Activated T-helper 2 cell treated with anti-CD3 and anti-CD28 coated beads, Interferon-gamma antibody, Interleukin-2, Interleukin-4, amounts not matched to agents 10 μg/mL and 5 μg/mL and 100 μg/mL, durations not matched to agents 14 hours and 24 hours and 36 hours (primary cell): ENCODE measurements around the gene HS3ST3B1. TPM values are rescaled to one million over a fixed set of nuclear protein-coding genes. Genes with fewer than 3 reads are reported as not detected.

Source experiments
- DNase-seq: peaks from one replicate; pipeline ENCODE4 v3.0.0; 2021; ENCODE audit warnings: low spot score
- H3K27ac Mint-ChIP-seq: one replicate; pipeline ENCODE4 v1.8.0; 2021; ENCODE audit warnings: mixed read lengths
- H3K27me3 Mint-ChIP-seq: one replicate; pipeline ENCODE4 v1.8.0; 2021; ENCODE audit warnings: low read depth, mixed read lengths
- H3K36me3 Mint-ChIP-seq: one replicate; pipeline ENCODE4 v1.8.0; 2021; ENCODE audit warnings: low read depth, mixed read lengths
- H3K4me1 Mint-ChIP-seq: one replicate; pipeline ENCODE4 v1.8.0; 2021; ENCODE audit warnings: low read depth, mixed read lengths
- H3K4me3 Mint-ChIP-seq: one replicate; pipeline ENCODE4 v1.8.0; 2021; ENCODE audit warnings: low read depth, mild to moderate bottlenecking, moderate library complexity, mixed read lengths
- H3K9me3 Mint-ChIP-seq: one replicate; pipeline ENCODE4 v1.8.0; 2021; ENCODE audit warnings: mixed read lengths
- intact Hi-C: fragments of 100-400 bp; cut with micrococcal nuclease; formaldehyde crosslinking; loops from one replicate; pipeline ENCODE4 v1.15.1; 2023
- total RNA-seq: library from RNA; stranded (reverse); gene quantifications from 2 replicates; pipeline ENCODE4 v1.2.3, GENCODE V29; 2022

HS3ST3B1 gene
- total RNA-seq, 1 donor from 2014 or later: 8.6 TPM

DNA sequence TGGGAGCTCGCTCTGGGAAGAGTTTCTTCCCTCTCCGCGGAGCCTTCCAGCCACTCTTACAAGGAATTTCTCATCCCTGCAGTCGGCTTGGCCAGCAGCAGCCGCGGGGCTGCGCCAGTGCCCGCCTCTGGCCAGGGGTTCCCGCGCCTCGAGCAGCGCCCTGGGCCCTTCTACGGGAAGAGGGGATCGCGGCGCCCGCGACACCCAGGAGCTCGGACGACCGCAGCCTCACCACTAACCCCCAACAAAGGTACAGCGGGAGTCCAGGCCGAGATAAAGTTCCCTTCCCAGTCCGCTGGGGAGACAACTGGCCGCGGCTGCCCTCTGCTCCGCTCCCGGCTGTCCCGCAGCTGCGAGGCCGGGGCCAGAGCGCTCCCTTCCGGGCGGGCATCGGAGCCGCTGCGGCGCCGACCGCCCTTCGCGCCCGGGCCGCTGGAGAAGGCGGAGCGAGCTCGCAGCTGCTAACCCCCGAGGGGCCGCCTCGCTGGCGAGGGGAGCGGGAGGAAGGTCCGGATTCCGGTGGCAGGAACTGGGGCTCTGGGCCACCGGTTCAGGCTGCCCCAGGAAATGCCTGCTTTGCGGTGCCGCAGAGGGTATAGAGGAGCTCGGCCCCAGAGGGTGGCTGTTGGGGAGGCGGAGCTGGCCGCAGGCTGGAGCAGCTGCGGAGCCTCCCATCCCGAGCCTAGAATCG, 3.6 kb upstream of the HS3ST3B1 start:
- peak; percentile 29 for DNase-seq
- no peaks in the 10 kb centered on the region for H3K36me3 Mint-ChIP-seq
- no peaks in the 10 kb centered on the region for H3K9me3 Mint-ChIP-seq
- no peak overlapping the region for H3K27ac Mint-ChIP-seq
- H3K27me3 Mint-ChIP-seq: peaks cover 61% of the 10 kb centered on the region
- H3K4me3 Mint-ChIP-seq: peak overlapping the region; percentile 67
- H3K4me1 Mint-ChIP-seq: peaks cover 39% of the 10 kb centered on the region
- intact Hi-C loops: no loop called here

GRCh38 chr17:14298221-14298946, 2.5 kb upstream of the HS3ST3B1 start:
- H3K27me3 Mint-ChIP-seq: peaks cover 53% of the 10 kb centered on the region
- peak overlapping the region; percentile 87 for H3K4me3 Mint-ChIP-seq
- peaks cover 2% of the 10 kb centered on the region for H3K36me3 Mint-ChIP-seq
- peaks cover 41% of the 10 kb centered on the region for H3K4me1 Mint-ChIP-seq
- no peak for DNase-seq
- no peaks in the 10 kb centered on the region for H3K9me3 Mint-ChIP-seq
- H3K27ac Mint-ChIP-seq: no peak overlapping the region
- intact Hi-C loops: no loop called here

DNA sequence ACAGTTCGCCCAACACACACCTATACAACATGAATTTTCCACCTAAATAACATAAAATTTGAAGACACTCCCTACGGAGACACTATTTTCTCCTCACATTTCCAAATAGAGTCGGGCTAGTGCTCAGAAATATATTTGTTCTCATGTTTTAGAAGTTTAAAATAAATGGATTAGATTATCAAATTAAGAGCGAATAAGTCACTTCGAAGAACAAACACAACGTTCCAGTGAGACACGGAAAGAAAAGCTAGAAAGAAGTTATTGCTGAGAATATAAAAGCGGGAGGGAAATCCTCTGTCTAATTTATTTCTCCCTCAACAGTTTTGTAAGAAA, 2.0 kb upstream of the HS3ST3B1 start:
- Mint-ChIP-seq H3K27me3 (peaks cover 48% of the 10 kb centered on the region), H3K36me3 (peaks cover 7% of the 10 kb centered on the region), H3K4me3 (peak overlapping the region; percentile 87), H3K4me1 (peaks cover 46% of the 10 kb centered on the region), H3K9me3 (no peaks in the 10 kb centered on the region), H3K27ac (no peak overlapping the region)
- DNase-seq: no peak
- intact Hi-C loops: no loop called here

DNA sequence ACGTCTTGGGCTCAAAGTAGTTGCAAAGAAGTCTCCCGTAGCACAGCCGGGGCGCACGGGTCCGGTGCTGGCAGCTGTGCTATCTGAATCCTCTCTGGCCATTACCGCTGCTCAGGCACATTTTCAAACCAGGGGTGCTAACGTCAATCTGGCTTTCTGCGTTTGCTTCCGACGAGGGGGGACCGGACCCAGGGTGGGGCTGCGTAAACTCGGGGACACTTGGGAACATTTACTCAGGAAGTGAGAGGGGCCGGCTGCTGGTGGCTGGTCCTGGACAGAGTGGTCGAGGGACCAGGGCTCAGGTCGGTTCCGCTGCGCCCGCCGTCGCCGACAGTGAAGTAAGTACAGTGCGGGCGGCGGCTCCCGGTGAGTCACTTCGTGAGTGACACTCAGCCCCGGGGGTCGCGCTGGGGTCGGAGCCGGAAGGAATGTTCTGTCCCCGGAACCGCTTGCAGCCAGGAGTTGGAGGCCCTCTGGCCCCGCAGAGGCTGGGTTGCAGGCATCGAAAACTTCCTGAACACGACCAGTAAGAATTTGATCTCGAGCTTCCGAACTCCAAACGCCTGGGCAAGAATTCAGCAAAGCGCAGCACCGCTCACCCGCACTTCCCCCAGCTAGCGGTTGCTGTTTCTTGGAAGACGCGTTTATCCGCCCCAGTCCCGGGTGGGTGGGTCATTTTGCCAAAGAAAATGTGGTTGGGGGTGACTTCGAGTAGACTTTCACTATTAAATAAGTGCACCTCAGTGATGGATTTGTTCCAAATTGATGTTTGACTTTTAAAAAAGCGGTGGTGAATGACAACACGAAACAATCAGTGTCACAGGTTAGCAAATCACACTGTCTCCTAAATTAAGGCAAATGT, 1.4 kb upstream of the HS3ST3B1 start:
- Mint-ChIP-seq H3K27me3 (peaks cover 43% of the 10 kb centered on the region), H3K9me3 (no peaks in the 10 kb centered on the region), H3K27ac (peak overlapping the region; percentile 86), H3K4me3 (peak overlapping the region; percentile 87), H3K4me1 (peaks cover 47% of the 10 kb centered on the region), H3K36me3 (peaks cover 10% of the 10 kb centered on the region)
- intact Hi-C loops: loop anchor here (1.0 to 10.0 kb wide), 8 partner anchors 38 to 962 kb away; partner anchors contain the start of gene COX10
- DNase-seq: peak; percentile 36

DNA sequence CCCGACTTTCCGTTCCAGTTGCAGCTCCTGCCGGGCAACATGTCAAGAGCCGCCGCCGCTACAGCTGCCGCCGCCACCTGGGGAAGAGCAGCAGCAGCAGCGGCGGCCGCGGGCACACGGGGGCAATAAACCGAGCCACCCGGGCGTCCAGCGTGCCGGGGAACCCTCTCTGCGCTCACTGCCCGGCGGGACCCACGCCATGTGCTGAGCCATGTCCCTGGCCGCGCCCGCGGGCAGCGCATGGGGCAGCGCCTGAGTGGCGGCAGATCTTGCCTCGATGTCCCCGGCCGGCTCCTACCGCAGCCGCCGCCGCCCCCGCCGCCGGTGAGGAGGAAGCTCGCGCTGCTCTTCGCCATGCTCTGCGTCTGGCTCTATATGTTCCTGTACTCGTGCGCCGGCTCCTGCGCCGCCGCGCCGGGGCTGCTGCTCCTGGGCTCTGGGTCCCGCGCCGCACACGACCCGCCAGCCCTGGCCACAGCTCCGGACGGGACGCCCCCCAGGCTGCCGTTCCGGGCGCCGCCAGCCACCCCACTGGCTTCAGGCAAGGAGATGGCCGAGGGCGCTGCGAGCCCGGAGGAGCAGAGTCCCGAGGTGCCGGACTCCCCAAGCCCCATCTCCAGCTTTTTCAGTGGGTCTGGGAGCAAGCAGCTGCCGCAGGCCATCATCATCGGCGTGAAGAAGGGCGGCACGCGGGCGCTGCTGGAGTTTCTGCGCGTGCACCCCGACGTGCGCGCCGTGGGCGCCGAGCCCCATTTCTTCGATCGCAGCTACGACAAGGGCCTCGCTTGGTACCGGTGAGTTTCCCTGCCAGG, 604 bp downstream of the HS3ST3B1 start:
- intact Hi-C loops: loop anchor here (1.0 to 10.0 kb wide), 10 partner anchors 8 to 1283 kb away; partner anchors contain the start of genes COX10 and ELAC2
- peak overlapping the region; percentile 92 for H3K27ac Mint-ChIP-seq
- no peak for DNase-seq
- H3K27me3 Mint-ChIP-seq: peaks cover 24% of the 10 kb centered on the region
- peak overlapping the region; percentile 87 for H3K4me3 Mint-ChIP-seq
- H3K9me3 Mint-ChIP-seq: no peaks in the 10 kb centered on the region
- peaks cover 56% of the 10 kb centered on the region for H3K4me1 Mint-ChIP-seq
- H3K36me3 Mint-ChIP-seq: peaks cover 30% of the 10 kb centered on the region

DNA sequence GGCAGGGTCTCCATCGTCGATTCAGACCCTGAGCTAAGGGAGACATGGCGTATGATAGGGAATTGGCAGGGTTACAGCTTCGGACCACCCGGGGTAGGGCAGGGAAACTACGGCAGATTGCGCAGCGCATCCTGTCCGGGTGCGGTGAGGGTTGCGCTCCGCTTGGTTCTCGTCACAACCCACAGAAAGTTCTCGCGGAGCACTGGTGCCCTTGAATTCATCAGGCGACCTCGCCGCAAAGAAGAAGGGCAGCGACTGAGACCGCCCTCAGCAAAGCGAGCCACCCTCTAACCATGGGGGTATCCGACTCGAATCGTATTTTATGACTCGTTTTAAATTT, 1.2 kb downstream of the HS3ST3B1 start:
- peak; percentile 62 for DNase-seq
- Mint-ChIP-seq H3K36me3 (peaks cover 32% of the 10 kb centered on the region), H3K27me3 (peaks cover 19% of the 10 kb centered on the region), H3K4me3 (peak overlapping the region; percentile 87), H3K27ac (peak overlapping the region; percentile 92), H3K4me1 (peaks cover 56% of the 10 kb centered on the region), H3K9me3 (no peaks in the 10 kb centered on the region)
- intact Hi-C loops: loop anchor here (1.0 to 10.0 kb wide), 7 partner anchors 125 to 1283 kb away; partner anchors contain the start of gene ELAC2

GRCh38 chr17:14302431-14303099, 1.7 kb downstream of the HS3ST3B1 start:
- peaks cover 18% of the 10 kb centered on the region for H3K27me3 Mint-ChIP-seq
- H3K4me3 Mint-ChIP-seq: peak overlapping the region; percentile 87
- DNase-seq: peak; percentile 79
- intact Hi-C loops: loop anchor here (1.0 to 10.0 kb wide), 7 partner anchors 125 to 1284 kb away; partner anchors contain the start of gene ELAC2
- H3K9me3 Mint-ChIP-seq: no peaks in the 10 kb centered on the region
- H3K36me3 Mint-ChIP-seq: peaks cover 33% of the 10 kb centered on the region
- H3K4me1 Mint-ChIP-seq: peaks cover 57% of the 10 kb centered on the region
- H3K27ac Mint-ChIP-seq: peak overlapping the region; percentile 92

GRCh38 chr17:14303343-14304221, 2.7 kb downstream of the HS3ST3B1 start:
- H3K27ac Mint-ChIP-seq: peak overlapping the region; percentile 28
- H3K4me3 Mint-ChIP-seq: peak overlapping the region; percentile 75
- peaks cover 10% of the 10 kb centered on the region for H3K27me3 Mint-ChIP-seq
- peaks cover 58% of the 10 kb centered on the region for H3K4me1 Mint-ChIP-seq
- intact Hi-C loops: loop anchor here (2.0 to 10.0 kb wide), 6 partner anchors 124 to 1285 kb away; partner anchors contain the start of gene ELAC2
- peaks cover 40% of the 10 kb centered on the region for H3K36me3 Mint-ChIP-seq
- no peak for DNase-seq
- no peaks in the 10 kb centered on the region for H3K9me3 Mint-ChIP-seq

DNA sequence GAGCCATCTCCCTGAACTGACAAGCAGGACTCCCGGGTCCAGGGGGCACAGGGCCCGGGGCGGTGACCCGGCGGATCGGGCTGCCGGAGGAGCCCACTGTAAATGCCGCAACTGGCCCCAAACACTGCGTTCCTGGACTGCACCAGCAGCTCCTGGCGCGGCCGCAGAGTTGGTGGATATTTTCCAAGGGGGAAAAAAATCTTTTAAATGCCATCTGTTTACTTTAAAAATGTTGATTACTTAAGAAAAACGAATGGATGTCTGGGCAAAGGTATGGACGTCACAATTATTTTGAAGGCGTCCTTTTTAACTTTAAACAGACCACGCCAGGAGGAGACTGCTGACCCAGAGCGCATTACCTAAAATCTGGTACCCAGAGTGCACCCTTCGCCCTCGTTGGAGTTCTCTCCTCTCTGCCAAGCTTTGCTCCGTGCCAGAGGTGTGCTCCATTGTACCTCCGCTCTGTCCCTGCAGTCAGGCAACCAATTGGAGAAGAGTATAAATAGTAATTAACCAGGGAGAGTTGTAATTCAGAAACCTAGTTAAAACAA, 3.4 kb downstream of the HS3ST3B1 start:
- no peaks in the 10 kb centered on the region for H3K9me3 Mint-ChIP-seq
- intact Hi-C loops: loop anchor here (5.0 to 10.0 kb wide), 5 partner anchors 123 to 967 kb away; no protein-coding TSS in a partner anchor
- peaks cover 55% of the 10 kb centered on the region for H3K4me1 Mint-ChIP-seq
- H3K27me3 Mint-ChIP-seq: peaks cover 3% of the 10 kb centered on the region
- H3K27ac Mint-ChIP-seq: no peak overlapping the region
- no peak for DNase-seq
- H3K36me3 Mint-ChIP-seq: peaks cover 43% of the 10 kb centered on the region
- H3K4me3 Mint-ChIP-seq: peak overlapping the region; percentile 57

DNA sequence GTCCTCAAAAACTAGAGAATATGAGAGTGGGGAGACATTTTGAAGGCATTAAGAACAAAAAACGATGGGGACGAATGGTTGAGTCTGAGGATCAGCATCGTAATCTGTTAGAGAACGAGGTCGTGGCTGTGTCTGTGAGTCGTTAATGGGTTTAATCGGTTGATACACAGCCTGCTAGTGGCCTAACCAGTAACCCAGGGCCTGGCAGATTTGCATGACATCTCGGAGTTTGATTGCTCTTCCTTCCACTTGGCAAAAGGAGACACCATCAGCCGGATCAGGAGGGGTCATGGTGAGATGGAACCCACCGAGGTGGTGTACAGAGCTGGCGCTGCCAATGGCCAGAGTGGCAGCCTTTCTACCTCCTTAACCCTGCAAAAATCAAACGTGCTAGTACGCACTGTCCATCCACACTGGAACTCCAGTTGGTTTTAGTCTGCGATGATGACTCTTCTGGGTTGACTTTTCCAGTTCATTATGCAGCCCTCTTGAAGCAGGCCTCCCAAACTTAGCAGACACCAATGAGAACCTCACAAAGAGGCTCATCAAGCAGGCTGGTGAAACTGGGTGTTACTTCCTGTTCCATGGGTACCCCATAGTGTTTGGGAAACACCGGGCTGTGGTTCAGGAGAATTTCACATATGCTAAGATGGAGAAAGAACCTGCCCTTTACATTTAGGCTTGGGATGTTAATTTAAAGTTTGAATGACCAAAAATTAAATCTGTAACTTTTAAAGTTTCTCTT, 4.1 kb downstream of the HS3ST3B1 start:
- H3K27ac Mint-ChIP-seq: no peak overlapping the region
- peaks cover 50% of the 10 kb centered on the region for H3K4me1 Mint-ChIP-seq
- H3K27me3 Mint-ChIP-seq: no peaks in the 10 kb centered on the region
- no peaks in the 10 kb centered on the region for H3K9me3 Mint-ChIP-seq
- H3K4me3 Mint-ChIP-seq: peak overlapping the region; percentile 57
- no peak for DNase-seq
- intact Hi-C loops: loop anchor here (5.0 to 10.0 kb wide), 5 partner anchors 122 to 968 kb away; no protein-coding TSS in a partner anchor
- peaks cover 44% of the 10 kb centered on the region for H3K36me3 Mint-ChIP-seq
